GM19240 (cell line): ENCODE data around the gene MRPS17.

ENCODE experiments used
- DNase-seq: peaks from one replicate; pipeline ENCODE4 v3.0.0; 2011; ENCODE audit warnings: low spot score; ENCODE audit not compliant: insufficient read length

Gene MRPS17

GRCh38 chr7:55970978-55971377 is 19.3 kb downstream of the MRPS17 start:
- DNase-seq, result no peak

GRCh38 chr7:55973747-55974250 is 22.1 kb downstream of the MRPS17 start:
- no peak for DNase-seq

GRCh38 chr7:55975988-55976633 is 24.4 kb downstream of the MRPS17 start:
- no peak for DNase-seq

- DNase-seq, result no peak
Observed at GRCh38 chr7:55977831-55978230, 26.2 kb downstream of the MRPS17 start.

- no peak for DNase-seq
Observed at GRCh38 chr7:55980266-55980665, 28.6 kb downstream of the MRPS17 start.

- no peak for DNase-seq
Observed at GRCh38 chr7:55983537-55983936, 31.9 kb downstream of the MRPS17 start.

- no peak for DNase-seq
Observed at GRCh38 chr7:55992346-55992745, 40.7 kb downstream of the MRPS17 start.

GRCh38 chr7:55996856-55997500 is 45.3 kb downstream of the MRPS17 start:
- no peak for DNase-seq

GRCh38 chr7:56003749-56004148 is 52.1 kb downstream of the MRPS17 start:
- no peak for DNase-seq
